ENCODE measurements around the gene XKR8.

XKR8 gene

GRCh38 chr1:27956761-27957160, 3.0 kb upstream of the XKR8 start:
- DNase-seq (ENCODE audit: low read depth in 2 of 2), result no peak

- no peak for DNase-seq (ENCODE audit: low read depth in 2 of 2)
These were observed 2.1 kb upstream of the XKR8 start for GRCh38 chr1:27957655-27958054.

GRCh38 chr1:27958513-27958912, 1.3 kb upstream of the XKR8 start:
- no peak for DNase-seq (ENCODE audit: low read depth in 2 of 2)

GRCh38 chr1:27960762-27961645, 1.2 kb downstream of the XKR8 start:
- no peak for DNase-seq (ENCODE audit: low read depth in 2 of 2)

- no peak for DNase-seq (ENCODE audit: low read depth in 2 of 2)
These were observed 2.0 kb downstream of the XKR8 start for GRCh38 chr1:27961646-27962221.

- DNase-seq (ENCODE audit: low read depth in 2 of 2), result no peak
These were observed 3.6 kb downstream of the XKR8 start for GRCh38 chr1:27963393-27963792.

GRCh38 chr1:27966402-27967105, 6.8 kb downstream of the XKR8 start:
- DNase-seq (ENCODE audit: low read depth in 2 of 2), result no peak

GRCh38 chr1:27967106-27967883, 7.5 kb downstream of the XKR8 start:
- no peak for DNase-seq (ENCODE audit: low read depth in 2 of 2)

GRCh38 chr1:27967884-27968466, 8.2 kb downstream of the XKR8 start:
- DNase-seq (ENCODE audit: low read depth in 2 of 2), result no peak

- DNase-seq (ENCODE audit: low read depth in 2 of 2), result no peak
These were observed 8.9 kb downstream of the XKR8 start for GRCh38 chr1:27968692-27969091.

GRCh38 chr1:27970401-27970800, 10.6 kb downstream of the XKR8 start:
- no peak for DNase-seq (ENCODE audit: low read depth in 2 of 2)

GRCh38 chr1:27971674-27972073, 11.9 kb downstream of the XKR8 start:
- no peak for DNase-seq (ENCODE audit: low read depth in 2 of 2)

- DNase-seq (ENCODE audit: low read depth in 2 of 2), result no peak
These were observed 12.4 kb downstream of the XKR8 start for GRCh38 chr1:27972141-27972540.

- no peak for DNase-seq (ENCODE audit: low read depth in 2 of 2)
These were observed 14.1 kb downstream of the XKR8 start for GRCh38 chr1:27973771-27974416.

GRCh38 chr1:27974417-27974781, 14.6 kb downstream of the XKR8 start:
- no peak for DNase-seq (ENCODE audit: low read depth in 2 of 2)

GRCh38 chr1:27979151-27979858, 19.5 kb downstream of the XKR8 start:
- DNase-seq (ENCODE audit: low read depth in 2 of 2), result no peak

GRCh38 chr1:27979859-27980201, 20.1 kb downstream of the XKR8 start:
- no peak for DNase-seq (ENCODE audit: low read depth in 2 of 2)

GRCh38 chr1:27980216-27980845, 20.6 kb downstream of the XKR8 start:
- no peak for DNase-seq (ENCODE audit: low read depth in 2 of 2)

- DNase-seq (ENCODE audit: low read depth in 2 of 2), result no peak
These were observed 21.4 kb downstream of the XKR8 start for GRCh38 chr1:27981145-27981544.

GRCh38 chr1:27990920-27991537, 31.3 kb downstream of the XKR8 start:
- no peak for DNase-seq (ENCODE audit: low read depth in 2 of 2)

Data from stimulated activated CD4-positive, alpha-beta T cell treated with anti-CD3 and anti-CD28 coated beads, Interleukin-1b, Interleukin-23, amount 100 ng/mL, for 1 hour (primary cell).